Measurements from ENCODE around the gene TM9SF4.

The TM9SF4 gene

GRCh38 chr20:32179934-32180333, 70.4 kb downstream of the TM9SF4 start:
- H4K91ac ChIP-seq (ENCODE audit: low read length), result no peak overlapping the region
- H2BK12ac ChIP-seq (ENCODE audit: low read length in 2 of 2), result no peak overlapping the region
- H3K36me3 ChIP-seq (ENCODE audit: control insufficient read depth in 1 of 2, insufficient read depth in 2 of 2, low read depth in 1 of 2, low read length in 2 of 2), result no peaks in the 10 kb centered on the region
- H2BK120ac ChIP-seq (ENCODE audit: low read depth, low read length), result no peak overlapping the region
- H2BK5ac ChIP-seq (ENCODE audit: low read depth, low read length, poor library complexity, severe bottlenecking), result no peak overlapping the region
- no peak overlapping the region for H4K8ac ChIP-seq (ENCODE audit: low read length)
- no peak overlapping the region for H3K14ac ChIP-seq (ENCODE audit: low read length in 2 of 2)
- no peak overlapping the region for H2AK5ac ChIP-seq (ENCODE audit: low read length, severe bottlenecking)
- no peak overlapping the region for H2AFZ ChIP-seq (ENCODE audit: low read depth, low read length)
- no peak overlapping the region for H3K27ac ChIP-seq (ENCODE audit: low read length, poor library complexity, severe bottlenecking)
- no peak overlapping the region for H3K23ac ChIP-seq (ENCODE audit: low read length in 2 of 2)
- no peaks in the 10 kb centered on the region for H3K27me3 ChIP-seq (ENCODE audit: control insufficient read depth in 1 of 2, insufficient read depth in 1 of 2, low read length in 2 of 2)
- H3K9me3 ChIP-seq (ENCODE audit: control insufficient read depth, low read length), result no peaks in the 10 kb centered on the region
- H3K79me1 ChIP-seq (replicated peaks; ENCODE audit: low read length, poor library complexity, severe bottlenecking), result no peaks in the 10 kb centered on the region
- H3K9ac ChIP-seq (ENCODE audit: low read length), result no peak overlapping the region
- no peak for DNase-seq
- peaks cover 3% of the 10 kb centered on the region for H3K4me1 ChIP-seq (ENCODE audit: control insufficient read depth, insufficient read depth, low read depth, low read length)
- H2BK15ac ChIP-seq (ENCODE audit: low read depth, poor library complexity, severe bottlenecking), result no peak overlapping the region
- H3K4me3 ChIP-seq (ENCODE audit: insufficient read depth in 1 of 2, low read depth in 1 of 2, low read length in 2 of 2), result no peak overlapping the region
- 92% methylated on average over 4 of the region's 4 CpGs for WGBS
- H3K4ac ChIP-seq (ENCODE audit: low read depth in 1 of 2, low read length in 2 of 2), result no peak overlapping the region
- no peak overlapping the region for H3K4me2 ChIP-seq (ENCODE audit: low read length, poor library complexity, severe bottlenecking)
- no peak overlapping the region for H3K18ac ChIP-seq (ENCODE audit: low read depth in 1 of 2, low read length in 2 of 2)

GRCh38 chr20:32181606-32182005, 72.1 kb downstream of the TM9SF4 start:
- WGBS, result 100% methylated on average over 2 of the region's 2 CpGs
- Histone ChIP-seq H2AK5ac (ENCODE audit: low read length, severe bottlenecking) (no peak overlapping the region), H3K4me2 (ENCODE audit: low read length, poor library complexity, severe bottlenecking) (no peak overlapping the region)

GRCh38 chr20:32183947-32184635, 74.6 kb downstream of the TM9SF4 start:
- no peak overlapping the region for H3K9ac ChIP-seq (ENCODE audit: low read length)
- no peak overlapping the region for H3K23ac ChIP-seq (ENCODE audit: low read length in 2 of 2)
- H3K4me2 ChIP-seq (ENCODE audit: low read length, poor library complexity, severe bottlenecking), result no peak overlapping the region
- H3K14ac ChIP-seq (ENCODE audit: low read length in 2 of 2), result no peak overlapping the region
- H4K8ac ChIP-seq (ENCODE audit: low read length), result no peak overlapping the region
- H2BK120ac ChIP-seq (ENCODE audit: low read depth, low read length), result no peak overlapping the region
- H3K79me1 ChIP-seq (replicated peaks; ENCODE audit: low read length, poor library complexity, severe bottlenecking), result peaks cover 17% of the 10 kb centered on the region
- H3K4me3 ChIP-seq (ENCODE audit: insufficient read depth in 1 of 2, low read depth in 1 of 2, low read length in 2 of 2), result no peak overlapping the region
- no peak overlapping the region for H3K27ac ChIP-seq (ENCODE audit: low read length, poor library complexity, severe bottlenecking)
- H3K9me3 ChIP-seq (ENCODE audit: control insufficient read depth, low read length), result no peaks in the 10 kb centered on the region
- H3K27me3 ChIP-seq (ENCODE audit: control insufficient read depth in 1 of 2, insufficient read depth in 1 of 2, low read length in 2 of 2), result no peaks in the 10 kb centered on the region
- no peak overlapping the region for H2BK15ac ChIP-seq (ENCODE audit: low read depth, poor library complexity, severe bottlenecking)
- no peak overlapping the region for H3K18ac ChIP-seq (ENCODE audit: low read depth in 1 of 2, low read length in 2 of 2)
- no peak overlapping the region for H4K91ac ChIP-seq (ENCODE audit: low read length)
- no peak for DNase-seq
- 93% methylated on average over 4 of the region's 4 CpGs for WGBS
- H3K4me1 ChIP-seq (ENCODE audit: control insufficient read depth, insufficient read depth, low read depth, low read length), result peaks cover 11% of the 10 kb centered on the region
- no peak overlapping the region for H3K4ac ChIP-seq (ENCODE audit: low read depth in 1 of 2, low read length in 2 of 2)
- H2BK5ac ChIP-seq (ENCODE audit: low read depth, low read length, poor library complexity, severe bottlenecking), result no peak overlapping the region
- H2AFZ ChIP-seq (ENCODE audit: low read depth, low read length), result no peak overlapping the region
- peaks cover 0 to 9% of the 10 kb centered on the region in 2 experiments for H3K36me3 ChIP-seq (ENCODE audit: control insufficient read depth in 1 of 2, insufficient read depth in 2 of 2, low read depth in 1 of 2, low read length in 2 of 2)
- H2BK12ac ChIP-seq (ENCODE audit: low read length in 2 of 2), result no peak overlapping the region
- H2AK5ac ChIP-seq (ENCODE audit: low read length, severe bottlenecking), result no peak overlapping the region

More at GRCh38 chr20:32181606-32182005, 72.1 kb downstream of the TM9SF4 start:
- Histone ChIP-seq H3K36me3 (ENCODE audit: control insufficient read depth in 1 of 2, insufficient read depth in 2 of 2, low read depth in 1 of 2, low read length in 2 of 2) (no peaks in the 10 kb centered on the region), H2BK120ac (ENCODE audit: low read depth, low read length) (no peak overlapping the region), H3K18ac (ENCODE audit: low read depth in 1 of 2, low read length in 2 of 2) (no peak overlapping the region), H3K4me3 (ENCODE audit: insufficient read depth in 1 of 2, low read depth in 1 of 2, low read length in 2 of 2) (no peak overlapping the region), H2BK12ac (ENCODE audit: low read length in 2 of 2) (no peak overlapping the region), H3K23ac (ENCODE audit: low read length in 2 of 2) (no peak overlapping the region), H2BK15ac (ENCODE audit: low read depth, poor library complexity, severe bottlenecking) (no peak overlapping the region), H3K79me1 (replicated peaks; ENCODE audit: low read length, poor library complexity, severe bottlenecking) (no peaks in the 10 kb centered on the region), H3K4ac (ENCODE audit: low read depth in 1 of 2, low read length in 2 of 2) (no peak overlapping the region), H4K8ac (ENCODE audit: low read length) (no peak overlapping the region), H3K27ac (ENCODE audit: low read length, poor library complexity, severe bottlenecking) (no peak overlapping the region), H3K14ac (ENCODE audit: low read length in 2 of 2) (no peak overlapping the region), H2BK5ac (ENCODE audit: low read depth, low read length, poor library complexity, severe bottlenecking) (no peak overlapping the region), H2AFZ (ENCODE audit: low read depth, low read length) (no peak overlapping the region), H3K9ac (ENCODE audit: low read length) (no peak overlapping the region), H3K4me1 (ENCODE audit: control insufficient read depth, insufficient read depth, low read depth, low read length) (peaks cover 3% of the 10 kb centered on the region), H4K91ac (ENCODE audit: low read length) (no peak overlapping the region), H3K27me3 (ENCODE audit: control insufficient read depth in 1 of 2, insufficient read depth in 1 of 2, low read length in 2 of 2) (no peaks in the 10 kb centered on the region), H3K9me3 (ENCODE audit: control insufficient read depth, low read length) (no peaks in the 10 kb centered on the region)
- no peak for DNase-seq

DNA sequence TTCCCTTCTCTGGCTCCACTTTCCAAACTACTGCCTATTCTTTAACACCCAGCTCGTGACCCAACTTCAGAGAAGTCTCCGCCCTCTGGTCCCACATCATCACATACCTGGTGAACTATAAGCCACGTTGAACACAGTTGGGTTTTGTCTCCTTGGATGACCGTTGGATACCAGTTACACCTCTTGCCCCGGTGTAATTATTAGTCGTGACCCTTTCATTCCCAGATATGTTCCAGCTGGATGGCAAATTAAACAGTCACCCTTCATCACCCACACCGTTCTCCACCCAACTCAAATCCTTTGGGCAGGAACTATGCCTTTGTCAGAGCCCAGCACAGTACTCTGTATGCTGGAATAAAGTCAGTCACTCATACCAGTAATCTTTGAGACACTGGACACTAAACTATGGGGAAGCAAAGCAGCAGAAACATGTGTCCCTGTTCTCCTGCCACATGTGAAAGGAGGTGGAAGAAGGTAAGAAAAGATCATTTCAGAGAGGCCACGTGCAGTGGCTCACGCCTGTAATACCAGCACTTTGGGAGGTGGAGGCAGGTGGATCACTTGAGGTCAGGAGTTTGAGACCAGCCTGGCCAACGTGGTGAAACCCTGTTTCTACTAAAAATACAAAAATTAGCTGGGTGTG, 75.6 kb downstream of the TM9SF4 start:
- H3K79me1 ChIP-seq (replicated peaks; ENCODE audit: low read length, poor library complexity, severe bottlenecking), result peaks cover 19% of the 10 kb centered on the region
- peaks cover 19% of the 10 kb centered on the region for H3K4me1 ChIP-seq (ENCODE audit: control insufficient read depth, insufficient read depth, low read depth, low read length)
- no peak overlapping the region for H3K4me2 ChIP-seq (ENCODE audit: low read length, poor library complexity, severe bottlenecking)
- H3K36me3 ChIP-seq (ENCODE audit: control insufficient read depth in 1 of 2, insufficient read depth in 2 of 2, low read depth in 1 of 2, low read length in 2 of 2), result peaks cover 0 to 9% of the 10 kb centered on the region in 2 experiments
- no peak overlapping the region for H4K8ac ChIP-seq (ENCODE audit: low read length)
- no peak overlapping the region for H3K9ac ChIP-seq (ENCODE audit: low read length)
- no peak overlapping the region for H3K4ac ChIP-seq (ENCODE audit: low read depth in 1 of 2, low read length in 2 of 2)
- no peaks in the 10 kb centered on the region for H3K27me3 ChIP-seq (ENCODE audit: control insufficient read depth in 1 of 2, insufficient read depth in 1 of 2, low read length in 2 of 2)
- no peaks in the 10 kb centered on the region for H3K9me3 ChIP-seq (ENCODE audit: control insufficient read depth, low read length)
- no peak overlapping the region for H4K91ac ChIP-seq (ENCODE audit: low read length)
- no peak overlapping the region for H2AFZ ChIP-seq (ENCODE audit: low read depth, low read length)
- H3K23ac ChIP-seq (ENCODE audit: low read length in 2 of 2), result no peak overlapping the region
- H3K18ac ChIP-seq (ENCODE audit: low read depth in 1 of 2, low read length in 2 of 2), result no peak overlapping the region
- H2AK5ac ChIP-seq (ENCODE audit: low read length, severe bottlenecking), result no peak overlapping the region
- H3K4me3 ChIP-seq (ENCODE audit: insufficient read depth in 1 of 2, low read depth in 1 of 2, low read length in 2 of 2), result no peak overlapping the region
- no peak overlapping the region for H2BK12ac ChIP-seq (ENCODE audit: low read length in 2 of 2)
- H2BK5ac ChIP-seq (ENCODE audit: low read depth, low read length, poor library complexity, severe bottlenecking), result no peak overlapping the region
- no peak overlapping the region for H2BK120ac ChIP-seq (ENCODE audit: low read depth, low read length)
- DNase-seq, result no peak
- H2BK15ac ChIP-seq (ENCODE audit: low read depth, poor library complexity, severe bottlenecking), result no peak overlapping the region
- 76% methylated on average over 10 of the region's 10 CpGs for WGBS
- H3K27ac ChIP-seq (ENCODE audit: low read length, poor library complexity, severe bottlenecking), result no peak overlapping the region
- H3K14ac ChIP-seq (ENCODE audit: low read length in 2 of 2), result no peak overlapping the region

All from mesenchymal stem cell (in vitro differentiated cells and primary cell).